HuH-7.5 (cell line): ENCODE measurements around the gene MRPS15.
A peak's percentile ranks its signal among the peaks of the same experiment; 100 is the strongest.
"Not testable (repeated sequence)": the region's sequence is repeated elsewhere in the genome, so short reads cannot be mapped to it uniquely, and the experiment has no call there.

Experiments
- DNase-seq: peaks from one replicate; pipeline ENCODE4 v3.0.0; 2011; ENCODE audit warnings: low spot score

MRPS15 gene

GRCh38 chr1:36463803-36464604, at the start of gene MRPS15:
TSS of gene MRPS15 (minus strand) at chr1:36464384. CDS start at chr1:36464275, 109 bp downstream.
- peak; percentile 86 for DNase-seq

- DNase-seq: no peak
These were observed 48.7 kb upstream of the MRPS15 start for GRCh38 chr1:36512842-36513241.

GRCh38 chr1:36511804-36512798, 47.9 kb upstream of the MRPS15 start:
- DNase-seq: no peak

- DNase-seq: not testable (repeated sequence)
These were observed 47.0 kb upstream of the MRPS15 start for GRCh38 chr1:36511220-36511619.

- no peak for DNase-seq
These were observed 46.2 kb upstream of the MRPS15 start for GRCh38 chr1:36510418-36510817.

GRCh38 chr1:36508257-36508656, 44.1 kb upstream of the MRPS15 start:
- no peak for DNase-seq

GRCh38 chr1:36506276-36506920, 42.2 kb upstream of the MRPS15 start:
- DNase-seq: no peak

- DNase-seq: no peak
These were observed 39.5 kb upstream of the MRPS15 start for GRCh38 chr1:36503733-36504132.

GRCh38 chr1:36503159-36503558, 39.0 kb upstream of the MRPS15 start:
- no peak for DNase-seq

- DNase-seq: no peak
These were observed 38.4 kb upstream of the MRPS15 start for GRCh38 chr1:36502616-36503015.

GRCh38 chr1:36501911-36502310, 37.7 kb upstream of the MRPS15 start:
- not testable (repeated sequence) for DNase-seq

GRCh38 chr1:36497207-36497606, 33.0 kb upstream of the MRPS15 start:
- DNase-seq: no peak

GRCh38 chr1:36494971-36495370, 30.8 kb upstream of the MRPS15 start:
- DNase-seq: no peak

- no peak for DNase-seq
These were observed 29.3 kb upstream of the MRPS15 start for GRCh38 chr1:36493524-36493923.

- DNase-seq: no peak
These were observed 28.3 kb upstream of the MRPS15 start for GRCh38 chr1:36492491-36492890.

GRCh38 chr1:36489258-36490051, 25.3 kb upstream of the MRPS15 start:
- DNase-seq: not testable (repeated sequence)

GRCh38 chr1:36487906-36488305, 23.7 kb upstream of the MRPS15 start:
- no peak for DNase-seq

GRCh38 chr1:36487336-36487725, 23.1 kb upstream of the MRPS15 start:
- not testable (repeated sequence) for DNase-seq

- peak; percentile 74 for DNase-seq
These were observed 22.5 kb upstream of the MRPS15 start for GRCh38 chr1:36486439-36487335.

GRCh38 chr1:36486093-36486438, 21.9 kb upstream of the MRPS15 start:
- DNase-seq: no peak

GRCh38 chr1:36484099-36484498, 19.9 kb upstream of the MRPS15 start:
- no peak for DNase-seq
